GF-D8 (cell line): ENCODE data around the gene FUT7.

Experiments used
- DNase-seq: peaks from one replicate; lab custom pipeline; 2025; lab: John Stamatoyannopoulos, UW

The FUT7 gene

GRCh38 chr9:136982232-136983051 is 49.4 kb downstream of the FUT7 start, which contains the start of gene LCNL1:
LCNL1 (plus strand) TSS chr9:136982993; CDS start chr9:136983587, 594 bp downstream.
- no peak for DNase-seq

- DNase-seq, result no peak
Observed at GRCh38 chr9:136981588-136982231, 50.2 kb downstream of the FUT7 start.

GRCh38 chr9:136980669-136981478 is 51.0 kb downstream of the FUT7 start:
- DNase-seq, result no peak
